GM21528 (cell line): Measurements from ENCODE around the gene USP17L20.
"Not testable (repeated sequence)": the region's sequence is repeated elsewhere in the genome, so short reads cannot be mapped to it uniquely, and the experiment has no call there.

Source experiments
- ATAC-seq: cut with Tn5 transposase; IDR thresholded peaks from one replicate; pipeline ENCODE4 v1.9.1; 2021; ENCODE audit warnings: mild to moderate bottlenecking, moderate library complexity; ENCODE audit not compliant: unreplicated experiment, low FRiP score

Gene USP17L20

GRCh38 chr4:9257824-9258223 lies at the start of gene USP17L20:
Gene USP17L20, plus strand, starts transcription at chr4:9258124. Its CDS starts 0 bp downstream, at chr4:9258124.
- ATAC-seq, result not testable (repeated sequence)

GRCh38 chr4:9210357-9210756 lies 47.6 kb upstream of the USP17L20 start, which contains the start of gene USP17L10:
Gene USP17L10, plus strand, starts transcription at chr4:9210657. Its CDS starts 0 bp downstream, at chr4:9210657.
- not testable (repeated sequence) for ATAC-seq

GRCh38 chr4:9214701-9215100 lies 43.2 kb upstream of the USP17L20 start:
- not testable (repeated sequence) for ATAC-seq

DNA sequence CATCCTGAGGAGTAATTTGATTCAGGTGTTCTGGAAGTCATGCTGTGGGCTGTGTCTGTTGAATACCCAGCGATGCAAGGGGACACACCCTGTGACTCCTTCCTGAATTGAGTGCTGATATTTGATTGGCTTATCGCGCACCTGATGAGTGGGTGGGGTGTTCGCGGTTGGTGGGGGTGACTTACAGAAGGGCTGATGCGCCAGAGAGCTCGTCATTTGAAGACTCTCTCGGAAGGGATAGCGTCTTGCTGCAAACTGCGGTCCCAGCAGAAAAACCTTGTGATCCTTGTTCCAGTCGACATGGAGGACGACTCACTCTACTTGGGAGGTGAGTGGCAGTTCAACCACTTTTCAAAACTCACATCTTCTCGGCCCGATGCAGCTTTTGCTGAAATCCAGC lies 42.8 kb upstream of the USP17L20 start, which contains the start of gene USP17L11:
USP17L11 (plus strand) TSS at position 301 of the 400 bp plus-strand sequence; CDS start at position 301, 0 bp downstream.
- not testable (repeated sequence) for ATAC-seq

GRCh38 chr4:9219852-9220251 lies 38.1 kb upstream of the USP17L20 start, which contains the start of gene USP17L12:
Gene USP17L12, plus strand, starts transcription at chr4:9220152. Its CDS starts 0 bp downstream, at chr4:9220152.
- not testable (repeated sequence) for ATAC-seq

GRCh38 chr4:9224596-9224995 lies 33.3 kb upstream of the USP17L20 start, which contains the start of gene USP17L13:
Gene USP17L13, plus strand, starts transcription at chr4:9224896. Its CDS starts 0 bp downstream, at chr4:9224896.
- not testable (repeated sequence) for ATAC-seq

- not testable (repeated sequence) for ATAC-seq
Measured at GRCh38 chr4:9230249-9230648, 27.7 kb upstream of the USP17L20 start.

DNA sequence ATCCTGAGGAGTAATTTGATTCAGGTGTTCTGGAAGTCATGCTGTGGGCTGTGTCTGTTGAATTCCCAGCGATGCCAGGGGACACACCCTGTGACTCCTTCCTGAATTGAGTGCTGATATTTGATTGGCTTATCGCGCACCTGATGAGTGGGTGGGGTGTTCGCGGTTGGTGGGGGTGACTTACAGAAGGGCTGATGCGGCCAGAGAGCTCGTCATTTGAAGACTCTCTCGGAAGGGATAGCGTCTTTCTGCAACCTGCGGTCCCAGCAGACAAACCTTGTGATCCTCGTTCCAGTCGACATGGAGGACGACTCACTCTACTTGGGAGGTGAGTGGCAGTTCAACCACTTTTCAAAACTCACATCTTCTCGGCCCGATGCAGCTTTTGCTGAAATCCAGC lies 23.8 kb upstream of the USP17L20 start, which contains the start of gene USP17L15:
USP17L15 (plus strand) TSS at position 301 of the 400 bp plus-strand sequence; CDS start at position 301, 0 bp downstream.
- not testable (repeated sequence) for ATAC-seq

DNA sequence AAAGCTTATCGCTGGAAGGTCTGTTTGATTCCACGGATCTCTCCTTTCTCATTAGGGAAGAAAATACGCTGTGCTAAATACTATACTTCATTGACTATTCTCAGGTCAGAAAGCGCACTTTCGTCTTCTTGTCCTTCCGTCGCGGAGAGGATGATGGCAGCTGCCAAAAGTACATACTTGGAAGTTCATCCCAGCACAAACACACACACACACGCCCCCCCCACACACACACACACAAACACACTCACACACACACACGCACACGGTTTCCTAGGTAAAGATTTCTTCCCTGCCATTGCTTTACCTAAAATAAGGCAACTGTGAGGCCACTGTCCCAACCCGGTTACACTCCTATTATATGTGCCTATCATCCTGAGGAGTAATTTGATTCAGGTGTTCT lies 19.5 kb upstream of the USP17L20 start:
- not testable (repeated sequence) for ATAC-seq

DNA sequence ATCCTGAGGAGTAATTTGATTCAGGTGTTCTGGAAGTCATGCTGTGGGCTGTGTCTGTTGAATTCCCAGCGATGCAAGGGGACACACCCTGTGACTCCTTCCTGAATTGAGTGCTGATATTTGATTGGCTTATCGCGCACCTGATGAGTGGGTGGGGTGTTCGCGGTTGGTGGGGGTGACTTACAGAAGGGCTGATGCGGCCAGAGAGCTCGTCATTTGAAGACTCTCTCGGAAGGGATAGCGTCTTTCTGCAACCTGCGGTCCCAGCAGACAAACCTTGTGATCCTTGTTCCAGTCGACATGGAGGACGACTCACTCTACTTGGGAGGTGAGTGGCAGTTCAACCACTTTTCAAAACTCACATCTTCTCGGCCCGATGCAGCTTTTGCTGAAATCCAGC lies 14.3 kb upstream of the USP17L20 start, which contains the start of gene USP17L17:
USP17L17 (plus strand) TSS at position 301 of the 400 bp plus-strand sequence; CDS start at position 301, 0 bp downstream.
- not testable (repeated sequence) for ATAC-seq

DNA sequence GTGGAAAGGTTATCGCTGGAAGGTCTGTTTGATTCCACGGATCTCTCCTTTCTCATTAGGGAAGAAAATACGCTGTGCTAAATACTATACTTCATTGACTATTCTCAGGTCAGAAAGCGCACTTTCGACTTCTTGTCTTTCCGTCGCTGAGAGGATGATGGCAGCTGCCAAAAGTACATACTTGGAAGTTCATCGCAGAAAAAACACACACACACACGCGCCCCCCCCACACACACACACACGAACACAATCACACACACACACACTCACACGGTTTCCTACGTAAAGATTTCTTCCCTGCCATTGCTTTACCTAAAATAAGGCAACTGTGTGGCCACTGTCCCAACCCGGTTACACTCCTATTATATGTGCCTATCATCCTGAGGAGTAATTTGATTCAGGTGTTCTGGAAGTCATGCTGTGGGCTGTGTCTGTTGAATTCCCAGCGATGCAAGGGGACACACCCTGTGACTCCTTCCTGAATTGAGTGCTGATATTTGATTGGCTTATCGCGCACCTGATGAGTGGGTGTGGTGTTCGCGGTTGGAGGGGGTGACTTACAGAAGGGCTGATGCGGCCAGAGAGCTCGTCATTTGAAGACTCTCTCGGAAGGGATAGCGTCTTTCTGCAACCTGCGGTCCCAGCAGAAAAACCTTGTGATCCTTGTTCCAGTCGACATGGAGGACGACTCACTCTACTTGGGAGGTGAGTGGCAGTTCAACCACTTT lies 9.8 kb upstream of the USP17L20 start, which contains the start of gene USP17L18:
USP17L18 (plus strand) TSS at position 678 of the 728 bp plus-strand sequence; CDS start at position 678, 0 bp downstream.
- not testable (repeated sequence) for ATAC-seq

DNA sequence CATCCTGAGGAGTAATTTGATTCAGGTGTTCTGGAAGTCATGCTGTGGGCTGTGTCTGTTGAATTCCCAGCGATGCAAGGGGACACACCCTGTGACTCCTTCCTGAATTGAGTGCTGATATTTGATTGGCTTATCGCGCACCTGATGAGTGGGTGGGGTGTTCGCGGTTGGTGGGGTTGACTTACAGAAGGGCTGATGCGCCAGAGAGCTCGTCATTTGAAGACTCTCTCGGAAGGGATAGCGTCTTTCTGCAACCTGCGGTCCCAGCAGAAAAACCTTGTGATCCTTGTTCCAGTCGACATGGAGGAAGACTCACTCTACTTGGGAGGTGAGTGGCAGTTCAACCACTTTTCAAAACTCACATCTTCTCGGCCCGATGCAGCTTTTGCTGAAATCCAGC lies 4.8 kb upstream of the USP17L20 start, which contains the start of gene USP17L19:
USP17L19 (plus strand) TSS at position 301 of the 400 bp plus-strand sequence; CDS start at position 301, 0 bp downstream.
- not testable (repeated sequence) for ATAC-seq

- ATAC-seq, result not testable (repeated sequence)
Measured at GRCh38 chr4:9262572-9262971, 4.6 kb downstream of the USP17L20 start, which contains the start of gene USP17L21. Gene USP17L21, plus strand, starts transcription at chr4:9262872. Its CDS starts 0 bp downstream, at chr4:9262872.

- not testable (repeated sequence) for ATAC-seq
Measured at GRCh38 chr4:9267319-9267718, 9.4 kb downstream of the USP17L20 start, which contains the start of gene USP17L22. Gene USP17L22, plus strand, starts transcription at chr4:9267619. Its CDS starts 0 bp downstream, at chr4:9267619.

DNA sequence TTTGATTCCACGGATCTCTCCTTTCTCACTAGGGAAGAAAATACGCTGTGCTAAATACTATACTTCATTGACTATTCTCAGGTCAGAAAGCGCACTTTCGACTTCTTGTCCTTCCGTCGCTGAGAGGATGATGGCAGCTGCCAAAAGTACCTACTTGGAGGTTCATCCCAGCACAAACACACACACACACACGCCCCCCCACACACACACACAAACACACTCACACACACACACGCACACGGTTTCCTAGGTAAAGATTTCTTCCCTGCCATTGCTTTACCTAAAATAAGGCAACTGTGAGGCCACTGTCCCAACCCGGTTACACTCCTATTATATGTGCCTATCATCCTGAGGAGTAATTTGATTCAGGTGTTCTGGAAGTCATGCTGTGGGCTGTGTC lies 13.8 kb downstream of the USP17L20 start:
- ATAC-seq, result not testable (repeated sequence)
